Measurements from ENCODE around the gene TNRC6C.
"Not testable (repeated sequence)": the region's sequence is repeated elsewhere in the genome, so short reads cannot be mapped to it uniquely, and the experiment has no call there.

Gene TNRC6C

DNA sequence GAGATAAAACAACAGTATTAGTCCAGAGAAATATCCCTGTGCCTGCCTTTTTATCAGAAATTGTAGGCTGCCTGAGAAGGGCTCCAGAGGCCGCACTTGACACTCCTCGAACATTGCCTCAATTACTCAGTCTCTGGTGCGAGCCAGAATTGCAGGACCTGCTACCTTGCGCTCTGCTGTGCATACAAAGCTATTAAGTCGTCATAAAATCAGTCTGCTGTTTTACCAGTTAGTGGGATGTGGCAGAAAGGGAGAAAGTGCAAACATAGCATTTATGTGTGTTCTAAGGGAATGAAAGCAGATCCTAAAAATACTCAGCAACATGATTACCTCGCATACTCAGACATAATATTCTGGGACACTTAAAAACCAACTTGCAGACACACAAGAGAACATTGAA is 99.5 kb downstream of the TNRC6C start:
- H3K4me3 ChIP-seq (ENCODE audit: low read depth, low read length), result no peak overlapping the region
- TF ChIP-seq CTCF (IDR thresholded peaks at IDR 0.05; ENCODE audit: borderline replicate concordance, insufficient read depth, low read depth, low read length), result no peak

GRCh38 chr17:78058581-78058980 is 100.1 kb downstream of the TNRC6C start:
- TF ChIP-seq CTCF (IDR thresholded peaks at IDR 0.05; ENCODE audit: borderline replicate concordance, insufficient read depth, low read depth, low read length), result no peak

GRCh38 chr17:78062596-78062995 is 104.1 kb downstream of the TNRC6C start:
- no peak overlapping the region for H3K4me3 ChIP-seq (ENCODE audit: low read depth, low read length)
- TF ChIP-seq CTCF (IDR thresholded peaks at IDR 0.05; ENCODE audit: borderline replicate concordance, insufficient read depth, low read depth, low read length), result no peak

More at GRCh38 chr17:78058581-78058980, 100.1 kb downstream of the TNRC6C start:
- H3K4me3 ChIP-seq (ENCODE audit: low read depth, low read length), result no peak overlapping the region

DNA sequence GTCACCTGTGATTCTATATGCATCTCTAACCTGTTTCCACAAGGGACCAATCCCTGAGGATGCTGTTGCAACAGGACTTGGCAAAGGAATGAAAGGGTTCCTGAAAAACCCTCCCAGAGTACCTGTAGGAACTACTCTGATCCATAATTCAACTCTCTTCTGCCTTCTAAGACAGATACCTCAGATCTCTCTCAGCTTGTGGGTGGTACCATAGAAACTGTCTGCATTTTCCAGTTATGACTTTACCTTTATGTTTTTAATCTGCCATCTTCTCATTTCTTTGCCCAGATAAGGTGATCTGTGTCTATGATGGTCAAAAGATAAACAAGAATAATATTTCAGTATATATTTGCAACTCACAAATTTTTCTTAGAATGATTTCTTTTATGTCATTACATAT is 105.0 kb downstream of the TNRC6C start:
- H3K4me3 ChIP-seq (ENCODE audit: low read depth, low read length), result no peak overlapping the region
- TF ChIP-seq CTCF (IDR thresholded peaks at IDR 0.05; ENCODE audit: borderline replicate concordance, insufficient read depth, low read depth, low read length), result no peak

- H3K4me3 ChIP-seq (ENCODE audit: low read depth, low read length), result no peak overlapping the region
- no peak for TF ChIP-seq CTCF (IDR thresholded peaks at IDR 0.05; ENCODE audit: borderline replicate concordance, insufficient read depth, low read depth, low read length)
Observed at GRCh38 chr17:78064708-78065107, 106.2 kb downstream of the TNRC6C start.

- not testable (repeated sequence) for H3K4me3 ChIP-seq (ENCODE audit: low read depth, low read length)
Observed at GRCh38 chr17:78066976-78067375, 108.5 kb downstream of the TNRC6C start.

DNA sequence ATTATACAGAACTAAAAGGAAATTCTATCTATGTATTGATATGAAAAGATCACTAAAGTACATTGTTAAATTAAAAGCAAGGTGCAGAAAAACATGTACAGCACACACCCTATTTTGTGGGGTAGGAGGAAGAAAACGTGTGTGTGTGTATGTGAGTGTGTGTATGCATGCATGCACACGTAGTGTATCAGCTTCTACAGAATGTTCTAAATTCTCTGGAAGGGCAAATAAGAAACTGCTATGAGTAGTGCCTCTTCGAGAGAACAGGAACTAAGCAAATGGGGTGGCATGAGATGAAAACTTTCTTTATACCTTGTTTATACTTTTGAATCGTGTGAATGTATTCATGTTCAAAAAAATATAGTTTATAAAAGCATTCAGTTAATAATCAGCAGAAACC is 111.2 kb downstream of the TNRC6C start:
- H3K4me3 ChIP-seq (ENCODE audit: low read depth, low read length), result no peak overlapping the region
- TF ChIP-seq CTCF (IDR thresholded peaks at IDR 0.05; ENCODE audit: borderline replicate concordance, insufficient read depth, low read depth, low read length), result no peak

DNA sequence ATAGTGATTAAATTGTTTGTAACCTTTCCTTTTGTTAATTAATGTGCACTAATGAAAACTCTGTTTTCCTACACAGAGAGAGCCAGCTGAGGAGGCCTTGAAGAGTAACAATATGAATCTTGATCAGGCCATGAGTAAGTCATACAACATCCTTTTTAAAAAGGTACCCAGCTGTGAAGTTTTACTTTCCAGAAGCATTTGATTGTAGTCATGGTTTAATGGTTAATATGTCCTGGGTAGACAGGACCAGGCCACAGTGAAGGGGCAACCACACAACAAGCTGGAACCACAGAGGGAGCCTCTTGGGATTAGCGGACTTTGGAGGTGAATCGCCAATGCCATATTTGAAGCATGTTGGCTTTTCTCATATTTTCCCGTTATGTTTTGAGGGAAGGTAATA is 114.5 kb downstream of the TNRC6C start:
- no peak for TF ChIP-seq CTCF (IDR thresholded peaks at IDR 0.05; ENCODE audit: borderline replicate concordance, insufficient read depth, low read depth, low read length)

More for the DNA sequence above, 114.5 kb downstream of the TNRC6C start:
- H3K4me3 ChIP-seq (ENCODE audit: low read depth, low read length), result no peak overlapping the region

Data from GM12875 (cell line).